NCI-H2227 treated with DMSO at 0.1 percent for 48 hours (cell line): ENCODE results near the gene FBXL2.
"Not testable (repeated sequence)": the region's sequence is repeated elsewhere in the genome, so short reads cannot be mapped to it uniquely, and the experiment has no call there.

Source experiments
- DNase-seq: peaks from one replicate; lab custom pipeline; 2025; lab: John Stamatoyannopoulos, UW

The FBXL2 gene

DNA sequence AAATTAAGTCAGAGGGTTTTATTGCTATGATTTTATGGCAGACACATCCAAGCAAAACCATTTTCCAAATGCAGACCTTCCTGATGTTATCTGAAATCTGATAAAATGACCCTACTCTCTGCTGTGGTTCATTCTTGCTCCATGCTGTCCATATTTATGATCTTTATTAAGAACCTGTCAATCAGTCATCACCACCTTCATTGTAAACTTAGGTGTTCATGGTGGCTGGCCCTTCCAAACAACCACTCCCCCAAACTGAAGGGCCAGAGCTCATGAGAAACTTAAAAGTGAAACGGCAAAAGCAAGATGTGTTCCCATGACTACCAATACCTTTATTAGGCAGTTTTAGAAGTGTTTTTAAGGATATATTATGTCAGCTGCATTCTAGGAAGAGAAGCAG is 109.4 kb downstream of the FBXL2 start:
- no peak for DNase-seq

DNA sequence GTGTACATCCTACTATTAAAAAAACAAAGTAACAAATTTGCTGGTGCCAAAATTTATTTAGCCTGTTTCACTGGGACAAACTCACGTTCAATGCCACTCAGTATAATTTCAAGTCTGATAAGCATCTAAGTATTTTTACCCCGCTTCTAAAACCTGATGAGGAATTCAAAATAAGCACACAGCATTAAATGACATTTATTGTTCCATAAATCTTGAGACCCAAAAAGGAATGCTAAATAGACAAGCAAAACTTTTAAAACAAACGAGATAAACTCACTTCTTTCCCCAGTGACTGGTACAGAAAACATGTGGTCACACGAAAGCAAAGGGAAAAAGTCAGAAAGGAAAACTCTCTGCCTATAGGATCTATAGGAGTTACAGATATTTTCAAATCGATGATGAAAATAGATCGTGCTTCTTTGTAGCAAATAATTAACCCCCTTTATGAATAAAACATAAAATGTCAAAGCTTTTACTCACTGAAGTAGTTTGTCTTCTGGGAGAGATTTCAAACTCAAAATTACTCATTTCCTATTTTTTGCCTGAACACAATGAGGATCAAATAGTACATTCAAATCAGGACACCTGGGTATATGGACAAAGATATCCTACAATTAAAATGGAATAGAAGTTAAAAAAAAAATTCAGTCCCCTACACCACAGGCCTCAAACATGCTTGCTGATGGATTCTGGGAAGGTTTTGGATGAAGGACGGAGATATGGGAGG is 111.3 kb downstream of the FBXL2 start:
- DNase-seq: no peak

DNA sequence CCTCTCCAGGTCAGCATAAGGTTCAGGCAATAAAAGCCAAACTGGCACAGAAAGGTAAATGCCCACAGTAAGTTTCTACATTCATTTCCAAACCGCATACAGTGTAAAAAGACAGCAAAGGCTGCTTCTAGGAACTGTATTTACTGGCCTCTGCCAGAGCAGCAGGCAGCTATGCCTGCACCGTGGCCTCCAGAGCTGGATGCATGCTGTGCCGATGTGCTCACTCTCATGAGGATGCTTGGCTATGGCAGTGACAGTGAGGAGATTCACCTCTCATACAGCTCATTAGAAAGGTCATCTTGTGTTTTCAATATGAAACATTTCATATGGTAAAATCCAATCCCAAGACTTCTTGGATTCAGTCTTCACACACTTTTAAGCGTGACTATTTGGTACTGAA is 112.7 kb downstream of the FBXL2 start:
- no peak for DNase-seq

DNA sequence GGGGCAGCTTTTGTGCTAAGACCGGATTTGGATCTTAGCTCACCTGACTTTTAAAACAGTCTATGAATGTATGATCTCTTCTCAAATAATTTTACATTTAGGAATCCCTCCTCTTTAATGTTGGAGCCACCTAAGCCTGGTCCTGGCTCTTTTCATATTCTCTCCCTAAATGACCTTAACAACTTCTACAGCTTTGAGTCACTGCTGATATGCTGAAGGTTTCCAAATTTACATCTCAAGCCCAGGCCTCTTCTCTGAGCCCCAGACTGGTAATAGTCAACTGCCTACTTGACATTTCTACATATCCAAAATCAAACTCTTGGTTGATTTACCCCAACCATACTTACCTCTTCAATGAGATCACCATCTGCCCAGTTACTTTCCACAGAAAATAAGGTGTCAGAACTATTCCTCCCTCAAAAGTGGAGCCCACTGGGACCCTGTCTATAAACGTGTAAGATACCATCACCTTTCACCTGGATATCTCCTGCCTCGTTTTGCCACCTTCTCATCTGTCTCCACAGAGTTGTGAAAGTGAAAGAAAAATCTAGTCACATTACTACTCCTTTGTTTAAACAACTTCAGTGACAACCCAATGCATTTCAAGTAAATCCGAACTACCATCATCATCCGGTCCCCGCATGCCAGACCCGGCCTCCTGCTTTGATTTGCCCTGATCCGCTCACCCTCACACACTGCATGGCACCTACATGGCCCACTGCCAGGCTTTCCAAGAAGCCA is 114.2 kb downstream of the FBXL2 start:
- DNase-seq: no peak

DNA sequence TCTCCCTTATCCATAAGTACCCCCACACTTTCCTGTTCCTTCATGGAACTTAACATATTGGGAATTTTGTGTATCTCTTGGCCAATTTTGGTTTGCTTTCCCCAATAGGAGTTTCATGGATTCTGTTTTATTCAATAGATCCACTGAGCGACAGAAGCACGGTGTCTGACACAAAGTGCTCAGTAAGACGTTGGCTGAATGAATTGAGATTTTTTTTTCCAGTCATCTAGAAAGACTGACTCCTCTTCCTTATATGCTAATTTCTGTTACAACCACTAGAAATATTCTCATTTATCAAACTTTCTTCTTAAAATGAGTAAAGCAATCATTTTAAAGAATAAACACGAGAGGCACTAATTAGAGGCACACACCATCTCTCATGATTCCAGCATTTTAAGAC is 114.9 kb downstream of the FBXL2 start:
- no peak for DNase-seq

DNA sequence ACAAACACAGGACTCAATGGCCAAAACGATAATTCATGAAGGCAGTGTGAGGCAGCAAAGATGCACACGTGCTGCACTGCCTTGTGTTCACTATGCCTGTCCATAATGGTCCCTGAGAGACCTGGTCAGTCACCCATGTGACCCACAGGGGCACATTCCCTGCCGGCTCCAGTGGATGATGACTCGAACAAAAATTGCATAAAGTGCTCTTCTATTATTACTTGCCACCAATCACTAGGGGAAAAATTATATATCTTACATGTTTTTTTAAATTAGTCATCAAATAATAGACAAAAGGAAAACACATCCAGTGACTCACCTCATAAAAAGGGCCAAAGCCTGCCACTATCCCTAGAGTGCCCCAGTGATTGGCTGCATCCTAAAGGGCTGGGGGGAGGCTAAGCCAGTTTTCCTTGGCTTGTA is 115.5 kb downstream of the FBXL2 start:
- DNase-seq: no peak

DNA sequence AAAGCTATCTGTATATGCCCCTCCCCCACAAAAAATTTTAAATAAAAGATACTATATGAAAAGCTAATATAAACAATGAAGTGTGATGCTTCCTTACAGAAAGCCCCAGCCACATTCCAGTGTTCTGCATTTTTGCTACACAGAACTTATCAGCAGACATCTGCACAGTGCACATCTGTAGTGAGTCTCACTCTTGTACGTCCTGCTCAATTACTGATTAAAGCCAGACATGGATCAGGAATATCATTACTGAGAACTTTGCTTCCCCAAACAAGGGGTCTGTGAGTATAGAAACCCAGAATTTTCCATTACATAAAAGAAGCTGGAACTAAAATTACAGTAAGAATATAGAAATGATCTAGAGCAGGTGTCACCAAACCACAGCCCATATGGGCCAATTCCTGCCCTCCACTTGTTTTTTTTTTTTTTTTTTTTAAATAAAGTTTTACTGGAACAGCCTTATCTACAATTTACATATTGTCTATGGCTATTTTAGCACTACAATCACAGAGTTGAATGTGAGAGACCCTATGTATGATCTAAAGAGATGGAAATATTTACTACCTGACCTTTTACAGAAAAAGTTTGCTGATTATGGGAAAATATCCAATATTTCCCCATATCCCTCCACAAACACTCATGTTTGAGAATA is 117.3 kb downstream of the FBXL2 start:
- DNase-seq: no peak

DNA sequence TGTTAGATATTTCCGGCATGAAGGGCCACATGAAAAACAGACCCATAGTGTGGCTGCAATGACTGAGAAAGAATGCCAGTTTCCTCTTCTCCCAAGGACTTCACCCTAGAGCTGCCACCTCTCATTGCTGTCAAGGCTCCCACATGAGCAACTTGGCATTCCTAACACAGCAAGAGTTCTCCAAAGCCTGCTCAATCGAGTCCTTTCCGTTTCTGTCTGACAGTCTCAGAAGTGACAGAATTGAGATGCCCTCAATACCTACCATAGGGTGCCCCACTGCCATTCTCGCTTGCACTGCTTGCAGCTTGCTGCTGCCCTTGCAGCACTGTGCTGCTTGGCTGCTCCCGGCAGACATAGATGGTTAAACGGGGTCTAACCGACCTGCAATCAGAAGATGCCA is 118.7 kb downstream of the FBXL2 start:
- no peak for DNase-seq

DNA sequence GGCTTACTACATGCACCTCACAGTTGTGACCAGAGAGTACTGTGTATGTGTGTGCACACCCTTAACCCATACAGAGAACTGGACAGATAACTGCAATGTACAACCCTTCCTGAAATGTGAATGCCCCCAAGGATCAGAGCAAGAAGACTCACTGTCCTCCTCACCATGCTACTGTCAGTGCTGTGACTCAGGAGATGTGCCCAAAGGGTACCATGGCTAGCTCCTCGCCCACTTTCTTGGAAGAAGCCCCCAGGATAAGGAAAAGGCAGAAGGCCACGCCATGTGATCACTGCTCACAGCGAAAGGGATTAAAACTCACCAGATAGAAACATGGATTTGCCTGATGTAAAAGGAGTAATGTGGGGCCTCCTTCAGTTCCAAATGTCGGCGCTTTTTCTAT is 121.2 kb downstream of the FBXL2 start:
- DNase-seq: no peak

DNA sequence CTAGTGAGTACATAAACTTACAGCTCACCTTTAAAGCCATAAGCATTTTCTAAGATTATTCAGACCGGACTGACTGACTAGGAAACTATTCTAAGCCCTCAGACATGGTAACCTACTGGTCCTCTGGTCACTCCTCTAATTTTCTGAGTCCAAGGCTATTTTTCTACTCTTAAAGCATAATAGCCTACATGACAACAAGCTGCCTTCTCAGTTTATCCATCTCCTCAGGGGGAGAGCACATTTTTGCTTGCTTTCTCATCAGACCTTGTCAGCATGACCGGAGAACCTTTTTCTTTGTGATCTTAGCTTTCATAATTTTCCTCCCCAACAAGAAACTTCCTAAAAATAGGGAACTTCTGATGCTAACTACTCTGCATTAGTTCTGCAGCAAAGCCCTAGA is 124.5 kb downstream of the FBXL2 start:
- no peak for DNase-seq

DNA sequence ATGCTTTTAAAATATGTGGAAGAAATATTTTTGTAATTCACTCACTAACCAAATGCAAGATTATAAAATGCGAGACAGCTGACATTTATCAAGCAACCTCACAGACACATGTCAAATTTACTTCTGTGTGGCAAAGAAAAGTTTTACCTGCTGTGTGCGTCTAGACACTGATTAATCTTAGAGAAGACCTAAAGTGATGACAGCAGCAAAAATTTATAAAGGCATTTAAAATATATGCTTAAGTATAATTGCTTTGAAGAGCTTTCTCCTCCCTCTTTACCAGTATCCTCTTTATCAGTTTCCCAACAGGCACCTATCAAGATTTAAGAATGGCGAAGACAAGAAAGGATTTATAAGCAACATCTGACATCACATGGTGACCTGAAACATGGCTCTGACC is 125.7 kb downstream of the FBXL2 start:
- no peak for DNase-seq

DNA sequence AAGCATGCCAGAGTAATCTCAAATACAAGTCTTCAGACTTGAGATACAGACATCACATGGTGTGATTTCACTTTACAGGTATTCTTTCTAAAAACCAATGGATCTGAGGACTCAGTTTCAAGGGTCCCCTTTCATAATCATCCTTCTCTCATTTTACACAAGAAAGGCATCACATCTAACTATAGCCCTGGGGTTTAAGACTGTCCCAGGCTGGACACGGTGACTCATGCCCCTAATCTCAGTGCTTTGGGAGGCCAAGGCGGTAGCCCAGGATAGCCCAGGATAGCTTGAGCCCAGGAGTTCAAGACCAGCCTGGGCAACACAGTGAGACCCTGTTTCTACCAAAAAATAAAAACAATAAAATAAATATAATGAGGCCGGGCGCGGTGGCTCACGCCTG is 126.5 kb downstream of the FBXL2 start:
- DNase-seq: no peak

DNA sequence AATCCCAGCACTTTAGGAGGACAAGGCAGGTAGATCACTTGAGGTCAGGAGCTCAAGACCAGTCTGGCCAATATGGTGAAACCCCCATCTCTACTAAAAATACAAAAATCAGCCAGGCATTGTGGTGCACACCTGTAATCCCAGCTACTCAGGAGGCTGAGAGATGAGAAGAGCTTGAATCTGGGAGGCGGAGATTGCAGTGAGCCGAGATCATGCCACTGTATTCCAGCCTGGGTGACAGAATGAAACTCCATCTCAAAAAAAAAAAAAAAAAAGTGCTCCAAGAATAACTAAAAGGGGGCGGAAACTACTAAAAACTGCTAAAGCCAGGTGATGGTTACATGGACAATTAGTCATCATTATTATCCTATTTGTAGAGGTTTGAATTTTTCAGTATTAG is 133.6 kb downstream of the FBXL2 start:
- DNase-seq: not testable (repeated sequence)

DNA sequence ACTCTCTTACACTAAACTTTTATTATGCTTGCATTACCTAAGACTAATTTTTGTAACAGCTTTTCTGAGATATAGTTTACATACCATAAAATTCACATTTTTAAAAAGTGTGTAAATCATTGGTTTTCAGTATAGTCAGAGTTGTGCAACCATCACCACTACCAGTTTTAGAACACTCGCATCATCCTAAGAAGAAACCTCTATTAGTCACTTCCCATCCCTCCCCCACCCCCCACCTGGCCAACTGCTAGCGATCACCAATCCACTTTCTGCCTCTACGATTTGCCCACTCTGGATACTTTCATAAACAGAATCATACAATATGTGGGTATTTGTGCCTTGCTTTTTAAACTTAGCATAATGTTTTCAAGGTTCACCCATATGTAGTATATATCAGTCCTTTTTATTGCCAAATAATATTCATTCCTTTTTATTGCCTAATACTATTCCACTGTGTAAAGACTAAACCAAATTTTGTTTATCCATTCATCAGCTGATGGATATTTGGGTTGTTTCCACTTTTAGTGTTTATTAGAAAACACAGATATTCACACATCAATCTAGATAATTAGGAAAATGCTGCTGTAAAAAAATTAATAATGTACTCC is 139.9 kb downstream of the FBXL2 start:
- DNase-seq: no peak

DNA sequence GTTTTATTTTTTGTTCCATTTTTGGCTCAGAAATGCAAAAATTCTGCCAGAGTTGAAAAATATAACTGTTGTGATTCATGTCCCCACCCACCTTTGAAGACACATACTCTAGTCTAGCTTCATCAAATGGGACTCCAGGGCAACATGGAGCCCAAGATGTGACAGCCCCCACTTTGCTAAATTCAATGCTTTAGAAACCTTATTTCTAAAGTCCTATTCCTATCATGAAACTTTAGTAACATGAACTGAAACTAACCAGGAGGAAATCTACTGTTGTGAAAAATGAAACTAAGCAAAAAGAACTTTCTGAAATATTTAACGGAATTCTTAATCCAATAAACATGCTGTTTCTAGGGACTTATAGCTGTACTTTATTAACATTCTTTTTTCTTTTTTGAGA is 142.7 kb downstream of the FBXL2 start:
- no peak for DNase-seq

DNA sequence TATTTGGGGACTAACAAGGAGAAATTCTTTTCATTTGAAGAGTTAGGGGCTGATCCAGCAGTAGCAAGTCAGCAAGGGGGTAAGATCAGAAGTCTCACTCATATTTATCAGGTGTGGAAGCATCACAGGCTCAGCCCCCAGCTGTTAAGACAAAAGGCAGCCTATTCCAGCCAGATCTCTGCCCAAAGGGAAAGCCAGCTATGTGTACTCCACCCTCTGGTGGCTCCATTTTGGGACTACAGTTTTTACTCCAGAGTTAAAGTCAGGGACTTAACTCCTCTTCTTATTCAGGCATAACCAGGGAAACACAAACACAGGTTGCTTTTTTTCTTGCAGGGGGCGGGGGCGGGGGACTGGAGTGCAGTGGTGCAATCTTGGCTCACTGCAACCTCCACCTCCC is 143.7 kb downstream of the FBXL2 start:
- no peak for DNase-seq

DNA sequence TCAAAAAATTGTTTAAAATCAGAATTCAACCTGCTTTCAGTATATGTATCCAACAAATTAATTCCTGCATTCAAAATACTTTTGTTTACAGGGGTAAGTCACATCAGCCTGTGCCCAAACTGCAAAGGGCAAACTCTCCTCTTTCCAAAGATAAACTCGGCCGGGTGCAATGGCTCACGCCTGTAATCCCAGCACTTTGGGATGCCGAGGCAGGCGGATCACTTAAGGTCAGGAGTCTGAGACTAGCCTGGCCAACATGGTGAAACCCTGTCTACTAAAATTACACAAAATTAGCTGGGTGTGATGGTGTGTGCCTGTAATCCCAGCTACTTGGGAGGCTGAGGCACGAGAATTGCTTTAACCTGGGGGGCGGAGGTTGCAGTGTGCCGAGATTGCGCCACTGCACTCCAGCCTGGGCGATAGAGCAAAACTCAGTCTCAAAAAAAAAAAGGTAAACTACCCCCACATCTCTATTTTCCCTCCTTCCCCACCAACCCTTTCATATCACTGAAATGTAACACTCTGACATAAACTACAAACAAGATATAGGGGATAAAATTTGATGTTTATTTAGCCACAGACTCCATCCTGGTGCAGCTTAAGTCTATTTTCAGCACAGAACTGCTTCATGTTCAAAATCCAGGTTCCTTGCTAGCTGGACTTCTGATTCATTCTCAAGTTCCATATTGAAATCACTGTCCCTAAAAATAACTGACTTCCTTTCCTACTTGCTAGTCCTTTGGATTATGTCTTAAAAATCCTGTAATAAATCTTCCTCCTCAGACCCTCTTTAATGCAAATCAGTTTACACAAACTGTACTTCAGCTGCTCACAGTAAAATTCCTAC is 147.6 kb downstream of the FBXL2 start:
- no peak for DNase-seq

DNA sequence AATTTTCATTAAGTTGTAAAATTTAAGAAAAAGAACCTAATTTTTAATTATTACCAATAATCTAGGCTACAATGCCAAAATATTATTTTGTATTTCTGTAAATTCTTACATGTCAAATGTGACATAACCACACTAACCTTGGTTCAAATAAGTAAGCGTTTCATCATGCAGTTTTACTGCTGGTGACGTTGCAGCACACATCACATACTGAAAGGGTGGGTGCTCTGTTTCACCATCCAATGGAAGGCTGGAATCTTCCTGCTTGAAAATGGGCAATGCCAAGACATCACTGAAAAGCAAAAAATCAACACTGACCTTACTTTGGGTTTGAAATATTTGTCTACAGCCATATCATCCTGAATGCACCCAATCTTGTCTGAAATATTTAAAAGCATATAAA is 148.2 kb downstream of the FBXL2 start:
- no peak for DNase-seq

DNA sequence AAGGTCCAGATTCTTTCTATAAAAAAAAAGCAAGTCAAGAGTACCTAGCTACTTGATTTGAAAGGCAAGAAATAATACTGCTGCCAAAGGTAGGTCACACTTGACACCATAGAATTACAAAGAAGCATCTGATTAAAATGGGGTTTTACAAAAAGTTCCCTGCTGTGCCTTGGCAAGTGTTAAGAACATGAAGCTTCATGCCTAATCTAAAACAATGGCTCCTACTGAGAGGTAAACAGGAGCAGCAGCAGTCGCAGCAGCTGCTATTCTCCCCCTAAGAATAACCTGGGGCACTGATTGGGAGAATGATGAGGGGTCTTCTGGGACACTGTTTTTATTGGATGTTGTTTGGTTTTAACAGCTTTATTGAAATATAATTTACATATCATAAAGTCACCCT is 148.8 kb downstream of the FBXL2 start:
- DNase-seq: no peak

DNA sequence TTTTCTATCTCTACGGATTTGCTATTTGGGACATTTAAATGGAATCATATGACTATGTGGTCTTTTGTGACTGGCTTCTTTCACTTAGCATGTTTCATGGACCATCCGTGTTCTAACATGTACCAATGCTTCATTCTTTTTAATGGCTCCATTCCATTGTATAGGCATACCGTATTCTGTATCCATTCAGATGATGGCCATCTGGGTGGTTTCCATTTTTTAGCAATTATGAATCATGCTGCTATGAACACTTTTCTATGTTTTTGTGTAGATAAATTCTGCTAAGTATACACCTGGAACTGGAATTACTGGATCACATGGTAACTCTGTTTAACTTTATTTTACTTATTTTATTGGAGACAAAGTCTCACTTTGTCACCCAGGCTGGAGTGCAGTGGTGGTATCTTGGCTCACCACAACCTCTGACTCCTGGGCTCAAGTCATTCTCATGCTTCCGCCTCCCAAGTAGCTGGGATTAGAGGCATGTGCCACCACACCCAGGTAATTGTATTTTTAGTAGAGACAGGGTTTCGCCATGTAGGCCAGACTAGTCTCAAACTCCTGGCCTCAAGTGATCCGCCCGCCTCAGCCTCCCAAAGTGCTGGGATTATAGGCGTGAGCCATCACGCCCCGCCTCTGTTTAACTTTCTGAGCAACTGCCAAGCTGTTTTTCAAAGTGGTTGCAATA is 149.5 kb downstream of the FBXL2 start:
- no peak for DNase-seq

DNA sequence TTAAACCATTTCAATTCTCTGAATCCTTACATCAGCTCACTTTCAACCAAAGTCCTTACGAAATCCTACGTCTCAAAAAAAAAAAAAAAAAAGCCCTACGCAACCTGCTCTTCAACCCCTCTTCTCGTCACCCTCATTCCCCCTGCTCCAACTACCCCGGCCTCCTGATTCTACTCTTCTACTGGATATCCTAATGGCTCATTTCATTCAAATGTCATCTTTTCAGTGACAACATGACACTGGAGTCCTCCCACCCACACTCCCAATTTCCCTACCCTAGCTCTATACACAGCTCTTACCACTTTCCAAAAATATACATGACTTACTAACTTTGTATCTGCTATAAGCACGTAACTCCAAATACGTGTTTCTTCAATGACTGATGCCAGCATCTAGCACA is 151.5 kb downstream of the FBXL2 start:
- DNase-seq: no peak
